ENCODE measurements around the gene CYP4A22. TPM values are rescaled to one million over a fixed set of nuclear protein-coding genes. Genes with fewer than 3 reads are reported as not detected.

CYP4A22 gene
- total and polyA plus RNA-seq, 9 of the 15 experiments (the other 6 are each of a cell fraction or from before 2014, with no cell fraction given), result 0.07 TPM; not detected in 8

- FAIRE-seq (no peak), DNase-seq (ENCODE audit: extremely low read depth in 1 of 4, low spot score in 3 of 4) (no peak), ATAC-seq (no peak)
- Histone ChIP-seq H3K36me3 (ENCODE audit: control insufficient read depth, insufficient read depth, low read length) (no peaks in the 10 kb centered on the region), H3K4me1 (replicated peaks in 1 of 2; ENCODE audit: control insufficient read depth in 2 of 2, insufficient read depth in 2 of 2, low read length in 2 of 2) (no peaks in the 10 kb centered on the region), H3K4me3 (no peak overlapping the region), H3K79me2 (ENCODE audit: control insufficient read depth, insufficient read depth, low read length) (no peaks in the 10 kb centered on the region), H3K27me3 (ENCODE audit: control insufficient read depth in 2 of 2, insufficient read depth in 2 of 2, low read length in 2 of 2) (no peaks in the 10 kb centered on the region), H3K27ac (ENCODE audit: extremely low read depth, low read depth, low read length) (no peak overlapping the region), H3K9ac (ENCODE audit: insufficient read depth in 1 of 2, low read depth in 2 of 2, low read length in 2 of 2) (no peak overlapping the region), H2AFZ (ENCODE audit: low read depth, low read length) (no peak overlapping the region), H4K20me1 (replicated peaks; ENCODE audit: control insufficient read depth, insufficient read depth, low read length) (no peaks in the 10 kb centered on the region), H3K9me3 (replicated peaks; ENCODE audit: control insufficient read depth, insufficient read depth, low read depth, low read length) (no peaks in the 10 kb centered on the region), H3K9me1 (ENCODE audit: control insufficient read depth, insufficient read depth, low read length) (no peaks in the 10 kb centered on the region), H3K4me2 (ENCODE audit: insufficient read depth, low read length) (no peak overlapping the region)
- no TSS peak for BruUV-seq (replicated peaks)
- POLR2A ChIA-PET, result no interaction called here
- CTCF ChIA-PET (ENCODE audit: low intra/inter-chr PET ratio), result no interaction called here
- in situ Hi-C loops (cut with MboI) (no loop called here), intact Hi-C loops (cut with micrococcal nuclease) (no loop called here)
- TF ChIP-seq HSF4 (CRISPR knock-in tag; IDR thresholded peaks at IDR 0.05; ENCODE audit: borderline replicate concordance), result no peak
- 0 out of 2 replicates have a peak, but pooled peaks have one; percentile 37 for TF ChIP-seq JUNB (CRISPR knock-in tag; conservative IDR thresholded peaks at IDR 0.05)
- peak; percentile 79 for TF ChIP-seq ATF3 (IDR thresholded peaks at IDR 0.05)
- TF ChIP-seq ATF3 (CRISPR knock-in tag; conservative IDR thresholded peaks at IDR 0.05), result no peak
- TF ChIP-seq SP2 (IDR thresholded peaks at IDR 0.05; ENCODE audit: extremely low read depth, low read depth, low read length, poor library complexity, severe bottlenecking), result no peak
- TF ChIP-seq KAT8 (IDR thresholded peaks at IDR 0.05; ENCODE audit: low read depth), result no peak
- no peak for TF ChIP-seq HOMEZ (CRISPR knock-in tag; IDR thresholded peaks at IDR 0.05)
- no peak for TF ChIP-seq ZBTB8A (IDR thresholded peaks at IDR 0.05; ENCODE audit: partially characterized antibody)
- no peak for TF ChIP-seq CEBPG (CRISPR knock-in tag; IDR thresholded peaks at IDR 0.05)
- TF ChIP-seq CEBPG (tag; conservative IDR thresholded peaks at IDR 0.05 in 1 of 2, IDR thresholded peaks at IDR 0.05 in 1 of 2), result peak in 1 of 2 experiments; percentile 33; a peak in 1 of 4 replicates
- no peak for TF ChIP-seq BMI1 (IDR thresholded peaks at IDR 0.05; ENCODE audit: low read length)
- no peak for TF ChIP-seq ZBTB2 (IDR thresholded peaks at IDR 0.05)
- TF ChIP-seq ETS2 (tag; IDR thresholded peaks at IDR 0.05; ENCODE audit: borderline replicate concordance, poor library complexity, severe bottlenecking), result no peak
- no peak for TF ChIP-seq HMG20B (CRISPR knock-in tag; IDR thresholded peaks at IDR 0.05)
These were observed 23.5 kb downstream of the CYP4A22 start for GRCh38 chr1:47160716-47161115.

All from K562 (cell line).